ENCODE results near the gene RNASE7.

Gene RNASE7

DNA sequence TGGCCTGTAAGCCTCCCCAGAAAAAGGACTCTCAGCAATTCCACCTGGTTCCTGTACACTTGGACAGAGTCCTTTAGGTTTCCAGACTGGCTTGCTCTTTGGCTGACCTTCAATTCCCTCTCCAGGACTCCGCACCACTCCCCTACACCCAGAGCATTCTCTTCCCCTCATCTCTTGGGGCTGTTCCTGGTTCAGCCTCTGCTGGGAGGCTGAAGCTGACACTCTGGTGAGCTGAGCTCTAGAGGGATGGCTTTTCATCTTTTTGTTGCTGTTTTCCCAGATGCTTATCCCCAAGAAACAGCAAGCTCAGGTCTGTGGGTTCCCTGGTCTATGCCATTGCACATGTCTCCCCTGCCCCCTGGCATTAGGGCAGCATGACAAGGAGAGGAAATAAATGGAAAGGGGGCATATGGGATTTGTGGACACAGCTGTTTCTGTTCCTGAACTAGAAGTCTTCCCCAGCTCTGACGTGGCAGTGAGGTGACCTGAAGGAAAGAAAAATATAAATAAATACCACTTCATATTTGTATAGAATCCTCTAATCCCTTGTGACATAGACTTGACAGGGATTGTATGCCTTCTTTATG lies 1.3 kb downstream of the RNASE7 start:
- TF ChIP-seq, protein P1, sequence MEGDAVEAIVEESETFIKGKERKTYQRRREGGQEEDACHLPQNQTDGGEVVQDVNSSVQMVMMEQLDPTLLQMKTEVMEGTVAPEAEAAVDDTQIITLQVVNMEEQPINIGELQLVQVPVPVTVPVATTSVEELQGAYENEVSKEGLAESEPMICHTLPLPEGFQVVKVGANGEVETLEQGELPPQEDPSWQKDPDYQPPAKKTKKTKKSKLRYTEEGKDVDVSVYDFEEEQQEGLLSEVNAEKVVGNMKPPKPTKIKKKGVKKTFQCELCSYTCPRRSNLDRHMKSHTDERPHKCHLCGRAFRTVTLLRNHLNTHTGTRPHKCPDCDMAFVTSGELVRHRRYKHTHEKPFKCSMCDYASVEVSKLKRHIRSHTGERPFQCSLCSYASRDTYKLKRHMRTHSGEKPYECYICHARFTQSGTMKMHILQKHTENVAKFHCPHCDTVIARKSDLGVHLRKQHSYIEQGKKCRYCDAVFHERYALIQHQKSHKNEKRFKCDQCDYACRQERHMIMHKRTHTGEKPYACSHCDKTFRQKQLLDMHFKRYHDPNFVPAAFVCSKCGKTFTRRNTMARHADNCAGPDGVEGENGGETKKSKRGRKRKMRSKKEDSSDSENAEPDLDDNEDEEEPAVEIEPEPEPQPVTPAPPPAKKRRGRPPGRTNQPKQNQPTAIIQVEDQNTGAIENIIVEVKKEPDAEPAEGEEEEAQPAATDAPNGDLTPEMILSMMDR (IDR thresholded peaks at IDR 0.05; ENCODE audit: insufficient read depth, low read length, poor library complexity, severe bottlenecking): no peak
- TF ChIP-seq EZH2phosphoT487 (conservative IDR thresholded peaks at IDR 0.05; ENCODE audit: low read length): no peak
- no peaks in the 10 kb centered on the region for H3F3A ChIP-seq (ENCODE audit: insufficient read depth)
- H4K20me1 ChIP-seq (ENCODE audit: low read depth, low read length): no peaks in the 10 kb centered on the region
- no peaks in the 10 kb centered on the region for H3K9me2 ChIP-seq (replicated peaks; ENCODE audit: insufficient read depth, low read length)
- no peak overlapping the region for H3K4me2 ChIP-seq (ENCODE audit: low read depth, low read length, poor library complexity, severe bottlenecking)
- H3K36me3 ChIP-seq (ENCODE audit: low read length): no peaks in the 10 kb centered on the region
- no peaks in the 10 kb centered on the region for H3K9me3 ChIP-seq (ENCODE audit: insufficient read depth, low read length)
- H2AFZ ChIP-seq (ENCODE audit: low read depth, low read length, severe bottlenecking): no peak overlapping the region
- H3K9ac ChIP-seq (ENCODE audit: low read length): no peak overlapping the region
- H3K27me3 ChIP-seq (ENCODE audit: low read length): no peaks in the 10 kb centered on the region
- no peak overlapping the region for H3K27ac ChIP-seq (ENCODE audit: low read depth, low read length)
- H3K79me2 ChIP-seq (ENCODE audit: insufficient read depth, low read length): no peaks in the 10 kb centered on the region
- H3K4me3 ChIP-seq (ENCODE audit: insufficient read depth, low read length, poor library complexity, severe bottlenecking): no peak overlapping the region

DNA sequence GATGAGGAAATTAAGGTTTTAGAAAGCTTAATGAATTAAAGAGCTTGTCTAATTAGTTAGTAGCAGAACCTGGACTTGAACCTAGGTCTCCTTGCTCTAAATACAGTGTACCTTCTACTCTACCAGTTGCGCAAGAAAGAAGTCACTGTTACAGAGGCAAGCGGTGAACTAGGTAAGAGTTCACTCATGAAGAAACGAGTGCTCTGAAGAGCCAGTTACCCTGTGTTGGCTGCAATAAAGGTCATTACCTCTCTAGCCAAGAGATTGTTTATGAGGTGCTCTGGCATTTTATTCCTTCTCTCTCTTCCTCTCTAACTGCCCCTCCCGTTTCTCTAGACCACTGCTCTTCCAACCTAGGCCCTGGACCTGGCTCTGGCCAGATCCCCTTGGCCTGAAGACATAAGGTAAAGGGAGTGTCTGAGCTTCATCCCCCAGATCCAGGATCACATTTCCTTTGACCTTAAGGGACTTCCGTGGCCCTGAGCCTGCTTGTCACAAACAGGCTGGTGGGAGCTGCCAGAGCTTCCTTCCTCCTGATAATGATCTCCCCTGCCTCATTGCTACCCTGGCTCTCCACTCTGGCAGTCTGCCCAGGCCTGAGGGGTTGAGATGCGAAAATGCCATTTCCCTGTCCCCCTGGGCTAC lies 1.9 kb downstream of the RNASE7 start:
- Histone ChIP-seq H3K9ac (ENCODE audit: low read length) (no peak overlapping the region), H3K36me3 (ENCODE audit: low read length) (no peaks in the 10 kb centered on the region), H3K4me3 (ENCODE audit: insufficient read depth, low read length, poor library complexity, severe bottlenecking) (no peak overlapping the region), H3K27me3 (ENCODE audit: low read length) (no peaks in the 10 kb centered on the region), H4K20me1 (ENCODE audit: low read depth, low read length) (no peaks in the 10 kb centered on the region), H3K4me2 (ENCODE audit: low read depth, low read length, poor library complexity, severe bottlenecking) (no peak overlapping the region), H3F3A (ENCODE audit: insufficient read depth) (no peaks in the 10 kb centered on the region), H3K79me2 (ENCODE audit: insufficient read depth, low read length) (no peaks in the 10 kb centered on the region), H3K9me2 (replicated peaks; ENCODE audit: insufficient read depth, low read length) (no peaks in the 10 kb centered on the region), H2AFZ (ENCODE audit: low read depth, low read length, severe bottlenecking) (no peak overlapping the region), H3K27ac (ENCODE audit: low read depth, low read length) (no peak overlapping the region), H3K9me3 (ENCODE audit: insufficient read depth, low read length) (no peaks in the 10 kb centered on the region)
- no peak for TF ChIP-seq EZH2phosphoT487 (conservative IDR thresholded peaks at IDR 0.05; ENCODE audit: low read length)
- TF ChIP-seq, protein P1 (IDR thresholded peaks at IDR 0.05; ENCODE audit: insufficient read depth, low read length, poor library complexity, severe bottlenecking): no peak

DNA sequence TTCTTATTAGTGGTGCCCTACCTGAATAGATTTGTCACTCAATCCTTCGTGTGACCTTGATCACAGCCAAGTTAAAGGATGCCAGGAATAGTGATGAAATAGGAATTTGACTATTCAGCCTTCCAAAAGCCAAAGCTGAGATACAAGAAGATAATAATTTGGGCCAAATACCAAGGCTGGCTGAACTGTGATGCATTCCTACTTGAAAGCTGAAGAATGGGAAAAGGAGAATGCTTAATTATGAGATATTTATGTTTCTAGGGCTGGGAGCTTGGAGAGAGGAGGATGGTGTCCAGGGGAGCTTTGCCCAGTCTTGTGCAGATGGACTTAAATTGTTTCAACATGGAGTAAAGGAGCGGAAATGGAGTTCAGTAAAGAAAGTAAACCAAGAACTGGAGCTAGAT lies 5.2 kb downstream of the RNASE7 start:
- Histone ChIP-seq H3K79me2 (ENCODE audit: insufficient read depth, low read length) (no peaks in the 10 kb centered on the region), H3K9me3 (ENCODE audit: insufficient read depth, low read length) (no peaks in the 10 kb centered on the region), H3K27me3 (ENCODE audit: low read length) (no peaks in the 10 kb centered on the region), H4K20me1 (ENCODE audit: low read depth, low read length) (no peaks in the 10 kb centered on the region), H3K36me3 (ENCODE audit: low read length) (no peaks in the 10 kb centered on the region), H3K4me3 (ENCODE audit: insufficient read depth, low read length, poor library complexity, severe bottlenecking) (no peak overlapping the region), H3K9ac (ENCODE audit: low read length) (no peak overlapping the region), H3F3A (ENCODE audit: insufficient read depth) (no peaks in the 10 kb centered on the region), H3K9me2 (replicated peaks; ENCODE audit: insufficient read depth, low read length) (no peaks in the 10 kb centered on the region), H3K27ac (ENCODE audit: low read depth, low read length) (no peak overlapping the region), H3K4me2 (ENCODE audit: low read depth, low read length, poor library complexity, severe bottlenecking) (no peak overlapping the region), H2AFZ (ENCODE audit: low read depth, low read length, severe bottlenecking) (no peak overlapping the region)
- TF ChIP-seq, protein P1 (IDR thresholded peaks at IDR 0.05; ENCODE audit: insufficient read depth, low read length, poor library complexity, severe bottlenecking): no peak
- TF ChIP-seq EZH2phosphoT487 (conservative IDR thresholded peaks at IDR 0.05; ENCODE audit: low read length): no peak
